GF-D8 (cell line): ENCODE measurements around the gene MAP2K5.

Source experiments
- DNase-seq: peaks from one replicate; lab custom pipeline; 2025; lab: John Stamatoyannopoulos, UW

The MAP2K5 gene

DNA sequence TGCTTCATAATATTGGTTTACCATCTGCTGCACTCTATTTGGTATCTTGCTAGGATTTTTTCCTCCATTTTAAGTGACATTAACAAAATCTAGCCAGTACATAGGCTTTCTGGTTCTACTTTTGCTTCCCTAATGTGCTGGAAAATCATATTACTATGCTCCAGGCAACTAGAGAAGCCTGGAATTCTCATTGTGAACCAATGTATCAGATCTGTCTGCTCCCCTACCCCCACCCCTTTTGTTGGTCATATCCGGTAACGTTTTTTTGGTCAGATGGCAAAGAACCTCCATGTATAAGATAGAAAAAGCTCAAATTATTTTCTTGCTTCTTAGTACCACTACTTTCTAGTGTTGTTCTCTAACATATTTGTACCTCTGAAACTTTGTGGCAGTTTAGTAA lies 17.1 kb downstream of the MAP2K5 start:
- no peak for DNase-seq

- DNase-seq = no peak
Measured at GRCh38 chr15:67560320-67560719, 17.8 kb downstream of the MAP2K5 start.

DNA sequence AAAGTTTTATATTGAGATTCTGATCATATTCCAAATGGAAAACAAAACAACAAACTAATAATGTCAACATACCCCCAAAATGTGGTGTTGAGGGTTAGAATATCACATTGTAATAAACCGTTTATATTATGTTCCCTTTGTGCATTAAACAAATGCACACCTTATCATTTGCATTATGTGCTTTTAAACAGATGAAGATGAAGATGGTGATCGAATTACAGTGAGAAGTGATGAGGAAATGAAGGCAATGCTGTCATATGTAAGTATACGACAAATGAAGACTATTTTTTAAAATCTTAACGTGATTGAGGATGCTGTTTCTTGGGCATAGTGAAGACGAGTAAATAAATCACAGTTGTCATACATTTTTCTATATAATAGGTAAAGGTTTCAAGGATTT lies 20.6 kb downstream of the MAP2K5 start:
- no peak for DNase-seq

DNA sequence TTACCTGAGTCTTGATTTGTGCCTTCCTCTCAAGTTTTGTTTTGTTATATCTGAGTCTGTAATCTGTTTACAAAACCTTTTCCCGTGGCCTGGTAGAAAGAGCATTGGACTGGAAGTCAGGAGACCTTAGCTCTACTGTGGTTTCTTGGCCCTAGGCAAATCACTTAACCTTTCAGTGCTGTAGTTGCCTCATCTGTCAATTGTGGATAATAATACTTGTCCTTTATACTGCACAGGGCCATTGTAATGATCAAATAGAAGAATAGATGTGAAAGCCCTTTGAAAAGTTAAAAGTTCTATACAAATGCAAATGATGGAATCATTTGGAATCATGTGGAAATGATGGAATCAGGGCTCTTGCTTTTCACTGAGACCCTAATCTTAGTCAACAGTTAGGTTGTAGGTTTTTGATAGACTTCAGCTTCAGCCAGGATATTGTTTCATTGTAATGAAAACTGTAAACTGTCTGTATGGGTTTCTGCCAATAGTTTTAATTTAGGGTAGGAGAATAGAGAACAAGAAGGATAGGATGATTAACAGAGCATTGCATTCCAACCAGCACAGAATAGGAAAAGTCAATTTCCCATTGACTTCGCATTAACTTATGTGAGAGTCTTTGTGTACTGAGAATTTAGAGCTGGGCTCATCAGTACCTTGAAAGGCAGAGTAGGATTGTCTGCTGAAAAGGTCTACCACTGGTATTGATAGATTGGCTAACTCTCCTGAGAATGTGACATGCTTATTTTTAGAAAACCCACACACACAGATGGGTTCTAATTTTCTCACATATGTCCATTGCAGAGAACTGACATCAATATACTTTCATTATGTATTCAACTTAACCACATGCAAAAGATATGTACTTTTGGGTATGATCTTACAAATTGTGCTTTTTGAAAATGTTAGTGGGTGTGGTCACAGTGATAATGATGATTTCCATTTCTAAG lies 21.8 kb downstream of the MAP2K5 start:
- DNase-seq = no peak

DNA sequence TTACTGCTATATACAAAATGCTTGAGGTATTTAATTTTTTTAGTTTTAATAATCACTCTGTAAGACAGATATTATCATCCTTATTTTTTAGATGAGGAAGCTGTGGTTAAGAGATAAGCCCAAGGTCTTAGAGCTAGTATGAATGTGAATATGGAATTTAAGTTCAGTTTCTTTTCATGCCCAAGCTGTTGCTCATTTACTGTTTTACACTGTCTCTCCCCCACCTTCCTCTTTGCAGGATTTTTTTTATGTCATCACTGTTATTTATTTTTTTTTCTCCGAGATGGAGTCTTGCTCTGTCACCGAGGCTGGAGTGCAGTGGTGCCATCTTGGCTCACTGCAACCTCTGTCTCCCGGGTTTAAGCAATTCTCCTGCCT lies 22.5 kb downstream of the MAP2K5 start:
- peak; percentile 65 for DNase-seq

GRCh38 chr15:67569668-67570067 lies 27.2 kb downstream of the MAP2K5 start:
- DNase-seq = no peak

GRCh38 chr15:67570875-67571647 lies 28.6 kb downstream of the MAP2K5 start:
- DNase-seq = no peak

- DNase-seq = no peak
Measured at GRCh38 chr15:67571648-67572415, 29.3 kb downstream of the MAP2K5 start.

GRCh38 chr15:67573194-67573593 lies 30.7 kb downstream of the MAP2K5 start:
- DNase-seq = peak; percentile 5

- peak; percentile 38 for DNase-seq
Measured at GRCh38 chr15:67575039-67575502, 32.6 kb downstream of the MAP2K5 start.

DNA sequence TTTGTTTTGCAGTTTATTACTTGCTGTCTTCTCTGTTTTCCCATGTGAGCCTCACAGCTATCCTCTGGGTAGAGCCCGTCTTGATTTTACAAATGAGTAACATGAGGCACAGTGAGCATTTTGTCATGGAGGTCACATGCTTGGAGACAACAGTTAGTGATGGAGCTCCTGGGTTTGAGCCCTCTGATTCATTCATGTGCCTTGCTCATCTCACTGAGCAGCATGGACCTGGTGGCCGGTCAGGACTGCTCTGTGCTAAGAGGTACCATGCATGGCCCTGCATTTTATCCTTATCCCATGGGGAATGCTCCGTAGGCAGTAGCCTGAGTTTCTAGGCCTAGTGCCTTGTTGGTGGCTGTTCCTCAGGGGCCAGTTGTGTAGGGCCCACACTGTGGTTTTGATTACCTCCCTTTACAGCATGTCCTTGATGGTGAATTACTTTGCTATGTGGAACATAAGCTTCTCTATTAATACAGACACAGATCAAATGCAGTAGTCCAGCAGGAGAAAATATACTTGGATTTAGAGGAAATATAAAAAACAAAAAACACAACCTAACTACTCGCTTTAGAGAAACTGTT lies 35.6 kb downstream of the MAP2K5 start:
- no peak for DNase-seq

- no peak for DNase-seq
Measured at GRCh38 chr15:67579164-67579563, 36.7 kb downstream of the MAP2K5 start.

DNA sequence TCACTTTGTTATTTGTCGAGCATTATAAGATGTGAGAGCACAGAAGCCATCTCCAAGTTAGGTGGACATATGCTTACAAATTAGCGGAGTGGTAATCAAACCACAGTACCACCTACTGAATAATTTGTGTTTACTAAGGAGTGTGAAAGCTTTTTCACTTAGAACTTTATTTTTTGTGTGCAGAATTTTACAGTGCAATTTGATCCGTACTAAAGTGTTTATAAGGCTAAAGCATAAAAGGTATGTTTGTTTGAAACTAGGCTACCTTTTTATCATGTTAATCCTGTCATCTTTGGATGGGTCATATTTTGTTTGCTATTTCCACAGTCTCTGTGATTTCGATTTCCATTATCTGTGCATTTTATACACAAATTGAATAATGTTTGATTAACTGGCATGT lies 37.5 kb downstream of the MAP2K5 start:
- no peak for DNase-seq

DNA sequence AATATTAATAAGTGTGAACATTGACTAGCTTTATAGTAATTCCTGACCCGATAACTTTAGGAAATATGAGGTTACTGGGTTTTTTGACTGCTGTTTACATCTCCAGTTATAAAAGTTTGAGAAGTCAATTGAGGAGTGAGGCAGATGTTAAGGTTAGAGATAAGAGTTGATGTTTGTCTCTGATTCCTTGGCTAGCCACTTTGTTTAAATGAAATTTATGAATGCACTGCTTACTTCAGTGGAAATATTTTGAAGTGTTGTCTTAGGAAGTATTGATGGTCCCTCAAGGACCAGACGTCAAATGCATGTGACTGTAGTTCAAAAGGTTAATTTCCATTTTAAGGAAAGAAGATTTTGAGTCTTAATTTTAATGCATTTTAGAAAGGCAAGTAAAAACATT lies 41.7 kb downstream of the MAP2K5 start:
- no peak for DNase-seq

DNA sequence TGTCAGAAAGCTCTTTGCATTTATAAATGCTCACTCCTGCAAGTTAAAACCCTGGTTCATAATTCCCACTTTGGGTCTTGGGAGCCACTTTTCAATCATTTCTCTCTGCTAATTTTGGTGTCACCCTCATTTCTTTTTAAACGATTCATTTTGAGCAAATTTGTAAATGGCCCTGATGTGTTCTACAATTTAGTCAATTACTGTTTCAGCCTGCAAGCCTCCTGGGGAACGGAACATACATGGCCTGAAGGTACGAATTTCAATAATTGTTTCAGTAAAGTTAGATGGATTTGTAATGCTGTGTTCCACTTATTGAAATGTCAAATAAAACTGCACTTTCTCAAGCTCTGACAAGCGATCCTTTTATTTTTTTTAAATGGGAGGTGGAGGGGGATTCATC lies 43.2 kb downstream of the MAP2K5 start:
- DNase-seq = no peak

DNA sequence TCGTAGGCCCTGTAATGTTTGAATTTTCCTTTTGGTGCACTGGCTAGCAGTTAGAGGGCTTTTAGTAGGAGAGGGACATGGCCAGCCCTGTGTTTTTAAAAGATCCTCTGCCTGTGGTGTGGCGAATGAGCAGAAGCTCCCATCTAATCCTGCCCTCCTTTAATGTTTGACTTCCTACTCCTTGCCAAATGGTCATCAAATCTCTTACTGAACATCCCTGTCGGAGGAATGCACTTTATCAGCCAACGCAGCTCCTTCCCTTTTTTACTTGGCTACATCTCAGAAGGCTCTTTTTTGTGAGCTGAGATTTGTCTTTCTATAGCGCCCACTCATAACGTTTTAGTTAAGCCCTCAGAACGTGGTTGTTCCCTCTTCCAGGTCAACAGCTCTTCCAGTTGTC lies 44.8 kb downstream of the MAP2K5 start:
- DNase-seq = no peak

DNA sequence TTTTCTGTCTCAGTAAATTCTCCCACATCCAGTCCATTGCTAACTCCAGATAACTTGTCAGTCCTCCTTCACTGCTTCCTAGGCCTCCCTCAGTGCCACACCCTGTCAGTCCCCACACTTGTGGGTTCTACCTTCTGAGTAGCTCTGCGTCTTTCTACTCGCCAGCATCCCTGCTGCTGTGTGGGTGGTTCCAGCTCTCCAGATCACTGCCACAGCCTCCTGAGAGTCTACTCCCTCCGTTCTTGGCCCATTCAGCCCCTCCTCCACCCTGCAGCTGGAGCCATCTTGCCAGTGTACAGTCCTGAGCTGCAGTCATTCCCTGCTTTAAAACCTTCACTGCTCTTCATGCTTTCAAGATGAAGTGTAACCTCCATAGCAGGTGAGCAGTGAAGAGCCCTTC lies 45.3 kb downstream of the MAP2K5 start:
- DNase-seq = no peak

GRCh38 chr15:67590191-67590590 lies 47.7 kb downstream of the MAP2K5 start:
- no peak for DNase-seq

GRCh38 chr15:67592245-67592644 lies 49.7 kb downstream of the MAP2K5 start:
- no peak for DNase-seq

DNA sequence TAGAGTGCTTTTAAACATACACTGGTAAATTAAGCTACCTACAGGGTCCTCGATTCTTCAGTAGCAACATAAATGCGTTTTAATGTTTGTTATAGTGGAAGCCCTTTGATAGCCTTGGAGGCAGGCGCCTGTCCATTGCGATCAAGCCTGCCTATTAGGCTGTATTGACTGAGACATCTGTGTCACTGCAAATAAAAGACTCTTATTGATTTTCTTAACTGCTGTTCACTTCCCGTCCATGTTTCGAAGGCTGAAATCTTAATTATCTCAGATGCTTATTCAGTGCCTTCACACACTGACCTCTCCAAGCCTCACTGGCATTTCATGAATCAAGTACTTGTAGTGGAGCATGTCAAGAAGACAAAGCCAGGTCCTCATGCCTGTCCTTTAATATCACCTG lies 51.1 kb downstream of the MAP2K5 start:
- DNase-seq = no peak

DNA sequence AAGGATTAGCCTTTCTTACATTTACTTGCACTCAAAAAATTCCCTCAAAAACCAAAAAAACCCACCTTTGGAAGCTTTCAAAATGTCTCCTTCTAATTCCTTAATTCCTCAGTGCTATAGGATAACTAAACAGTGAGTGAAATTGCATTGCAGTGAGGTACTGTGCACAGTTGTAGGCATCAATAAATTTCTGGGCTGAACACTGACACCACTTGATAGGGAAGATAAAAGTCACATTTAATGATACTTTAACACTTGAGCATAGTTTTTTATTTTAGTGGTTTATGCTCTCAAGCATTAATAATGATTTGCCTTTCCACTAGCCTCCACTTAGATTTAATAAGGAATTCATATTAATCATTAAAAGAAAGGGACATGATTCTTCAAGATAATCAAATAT lies 52.3 kb downstream of the MAP2K5 start:
- no peak for DNase-seq

GRCh38 chr15:67595572-67595971 lies 53.1 kb downstream of the MAP2K5 start:
- no peak for DNase-seq
